ENCODE data around the gene UNC45B. TPM values are rescaled to one million over a fixed set of nuclear protein-coding genes. Genes with fewer than 3 reads are reported as not detected.

UNC45B gene
- total and polyA plus RNA-seq, 2 of the 13 experiments (the other 11 are each of a cell fraction or from before 2014, with no cell fraction given) = 0.01 TPM; not detected in 1

DNA sequence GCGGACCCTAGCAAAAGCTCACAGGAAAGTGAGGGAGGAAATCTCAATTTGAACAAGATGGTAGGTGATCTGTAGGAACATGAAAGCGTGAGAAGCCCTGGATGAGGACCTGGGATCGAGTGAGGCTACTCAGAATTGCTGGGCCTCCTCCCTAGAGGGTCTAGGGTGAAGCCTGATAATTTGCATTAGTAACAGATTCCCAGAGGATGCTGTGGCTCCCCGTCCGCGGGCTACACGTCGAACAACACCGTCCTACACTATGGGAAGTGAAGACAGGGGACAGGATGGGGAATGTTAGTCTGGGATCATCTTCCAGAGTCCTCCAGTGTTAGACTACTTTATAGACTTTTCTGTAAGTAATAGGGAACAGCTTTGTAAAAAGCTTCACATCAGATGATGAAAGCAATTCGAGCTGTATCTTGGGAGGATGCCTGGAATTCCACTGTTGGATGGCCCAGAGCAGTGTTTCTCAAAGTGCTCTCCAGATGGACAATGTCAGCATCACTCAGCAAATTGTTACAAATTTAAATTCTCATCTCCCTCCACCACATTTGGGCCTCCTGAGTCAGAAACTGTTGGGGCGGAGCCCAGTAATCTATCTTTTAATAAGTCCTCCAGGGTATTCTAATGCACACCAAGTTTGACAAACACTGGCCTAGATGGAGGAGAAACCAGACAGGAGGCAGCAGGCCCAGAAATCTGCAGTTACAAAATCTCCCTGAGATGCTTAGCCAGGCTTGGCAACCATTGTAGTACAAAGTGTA, 19.7 kb upstream of the UNC45B start (continued):
- TF ChIP-seq, protein P1, sequence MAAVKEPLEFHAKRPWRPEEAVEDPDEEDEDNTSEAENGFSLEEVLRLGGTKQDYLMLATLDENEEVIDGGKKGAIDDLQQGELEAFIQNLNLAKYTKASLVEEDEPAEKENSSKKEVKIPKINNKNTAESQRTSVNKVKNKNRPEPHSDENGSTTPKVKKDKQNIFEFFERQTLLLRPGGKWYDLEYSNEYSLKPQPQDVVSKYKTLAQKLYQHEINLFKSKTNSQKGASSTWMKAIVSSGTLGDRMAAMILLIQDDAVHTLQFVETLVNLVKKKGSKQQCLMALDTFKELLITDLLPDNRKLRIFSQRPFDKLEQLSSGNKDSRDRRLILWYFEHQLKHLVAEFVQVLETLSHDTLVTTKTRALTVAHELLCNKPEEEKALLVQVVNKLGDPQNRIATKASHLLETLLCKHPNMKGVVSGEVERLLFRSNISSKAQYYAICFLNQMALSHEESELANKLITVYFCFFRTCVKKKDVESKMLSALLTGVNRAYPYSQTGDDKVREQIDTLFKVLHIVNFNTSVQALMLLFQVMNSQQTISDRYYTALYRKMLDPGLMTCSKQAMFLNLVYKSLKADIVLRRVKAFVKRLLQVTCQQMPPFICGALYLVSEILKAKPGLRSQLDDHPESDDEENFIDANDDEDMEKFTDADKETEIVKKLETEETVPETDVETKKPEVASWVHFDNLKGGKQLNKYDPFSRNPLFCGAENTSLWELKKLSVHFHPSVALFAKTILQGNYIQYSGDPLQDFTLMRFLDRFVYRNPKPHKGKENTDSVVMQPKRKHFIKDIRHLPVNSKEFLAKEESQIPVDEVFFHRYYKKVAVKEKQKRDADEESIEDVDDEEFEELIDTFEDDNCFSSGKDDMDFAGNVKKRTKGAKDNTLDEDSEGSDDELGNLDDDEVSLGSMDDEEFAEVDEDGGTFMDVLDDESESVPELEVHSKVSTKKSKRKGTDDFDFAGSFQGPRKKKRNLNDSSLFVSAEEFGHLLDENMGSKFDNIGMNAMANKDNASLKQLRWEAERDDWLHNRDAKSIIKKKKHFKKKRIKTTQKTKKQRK (IDR thresholded peaks at IDR 0.05; ENCODE audit: low read length) = no peak
- TF ChIP-seq MZF1 (CRISPR knock-in tag; IDR thresholded peaks at IDR 0.05; ENCODE audit: borderline replicate concordance) (no peak), ZNF839 (CRISPR knock-in tag; IDR thresholded peaks at IDR 0.05; ENCODE audit: borderline replicate concordance) (no peak), XRCC5 (optimal IDR thresholded peaks at IDR 0.05; ENCODE audit: low read length) (no peak), TCF7L2 (IDR thresholded peaks at IDR 0.05; ENCODE audit: low read depth, low read length) (no peak), RBM39 (IDR thresholded peaks at IDR 0.05; ENCODE audit: low read depth, low read length, poor library complexity, severe bottlenecking) (no peak), ZBTB42 (CRISPR knock-in tag; IDR thresholded peaks at IDR 0.05) (no peak), NONO (IDR thresholded peaks at IDR 0.05) (no peak), NONO (CRISPR knock-in tag; conservative IDR thresholded peaks at IDR 0.05) (no peak), ZFP62 (CRISPR knock-in tag; IDR thresholded peaks at IDR 0.05) (no peak), NFIB (CRISPR knock-in tag; IDR thresholded peaks at IDR 0.05; ENCODE audit: borderline replicate concordance) (no peak), ZFYVE20 (CRISPR knock-in tag; IDR thresholded peaks at IDR 0.05; ENCODE audit: borderline replicate concordance, low read depth) (no peak), RNF2 (conservative IDR thresholded peaks at IDR 0.05; ENCODE audit: low read depth) (no peak)
